Measurements from ENCODE around the gene RAD51D. TPM values are rescaled to one million over a fixed set of nuclear protein-coding genes. Genes with fewer than 3 reads are reported as not detected.
"Not testable (repeated sequence)": the region's sequence is repeated elsewhere in the genome, so short reads cannot be mapped to it uniquely, and the experiment has no call there.

RAD51D gene
- total RNA-seq, 1 donor from 2014 or later: 16.9 TPM

GRCh38 chr17:35048685-35049379 is 70.8 kb downstream of the RAD51D start:
- intact Hi-C loops (cut with DNase I): no loop called here
- no peak for DNase-seq (ENCODE audit: low spot score)
- no peak for ATAC-seq

- intact Hi-C loops (cut with DNase I): no loop called here
- ATAC-seq (no peak), DNase-seq (ENCODE audit: low spot score) (no peak)
Measured at GRCh38 chr17:35046740-35047283, 72.8 kb downstream of the RAD51D start.

GRCh38 chr17:35046245-35046644 is 73.4 kb downstream of the RAD51D start:
- intact Hi-C loops (cut with DNase I): no loop called here

GRCh38 chr17:35045458-35045979 is 74.1 kb downstream of the RAD51D start:
- intact Hi-C loops (cut with DNase I); ATAC-seq; DNase-seq (ENCODE audit: low spot score): not testable (repeated sequence)

More at GRCh38 chr17:35046245-35046644, 73.4 kb downstream of the RAD51D start:
- ATAC-seq (no peak), DNase-seq (ENCODE audit: low spot score) (no peak)

GRCh38 chr17:35044181-35044580 is 75.5 kb downstream of the RAD51D start:
- ATAC-seq: no peak
- no peak for DNase-seq (ENCODE audit: low spot score)
- intact Hi-C loops (cut with DNase I): no loop called here

Other genes with a start within 250 kb of the RAD51D start
- gene CCT6B, start 158.4 kb downstream of the RAD51D start, total RNA-seq: 2.9 TPM
- gene ZNF830, start 158.3 kb downstream of the RAD51D start, total RNA-seq: 21.3 TPM
- 35.2 TPM for gene LIG3, start 139.3 kb downstream of the RAD51D start, total RNA-seq
- 23.3 TPM for gene RFFL, start 56.2 kb downstream of the RAD51D start, total RNA-seq
- not detected for gene FNDC8, start 1.8 kb upstream of the RAD51D start, total RNA-seq
- gene NLE1, start 22.4 kb upstream of the RAD51D start, total RNA-seq: 13.5 TPM
- 0.04 TPM for gene UNC45B, start 28.0 kb upstream of the RAD51D start, total RNA-seq
- gene SLC35G3, start 74.5 kb upstream of the RAD51D start, total RNA-seq: not detected
- 47.7 TPM for gene SLFN5, start 123.2 kb upstream of the RAD51D start, total RNA-seq